HG03469 (cell line): ENCODE data around the gene OSCP1.

Source experiments
- ATAC-seq: cut with Tn5 transposase; IDR thresholded peaks from one replicate; pipeline ENCODE4 v1.9.1; 2021; ENCODE audit warnings: mild to moderate bottlenecking, moderate library complexity, moderate number of reproducible peaks; ENCODE audit not compliant: unreplicated experiment

Gene OSCP1

DNA sequence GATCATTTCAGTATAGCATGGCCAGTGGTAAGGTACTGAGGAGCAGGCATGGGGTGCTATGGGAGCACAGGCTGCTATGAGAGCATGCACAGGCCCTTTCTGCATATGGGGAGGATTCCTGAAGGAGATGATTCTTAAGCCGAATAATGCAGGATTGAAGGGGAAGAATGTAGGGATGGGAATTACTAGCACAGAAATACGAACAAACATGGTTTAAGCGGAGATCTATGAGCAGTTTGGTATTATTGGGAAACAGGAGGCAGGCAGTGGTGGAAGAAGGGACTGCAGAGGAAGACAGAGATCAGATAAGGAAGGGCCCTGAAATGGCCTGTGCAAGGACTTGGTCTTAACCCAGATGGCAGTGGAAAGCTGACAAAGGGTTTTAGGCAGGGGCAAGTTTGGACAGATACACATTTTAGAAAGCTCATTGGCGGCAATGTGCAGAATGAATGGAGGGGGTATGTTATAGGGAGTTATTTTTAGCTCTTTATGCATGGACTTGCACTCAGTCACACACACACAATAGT, 1.7 kb downstream of the OSCP1 start:
- ATAC-seq = no peak

DNA sequence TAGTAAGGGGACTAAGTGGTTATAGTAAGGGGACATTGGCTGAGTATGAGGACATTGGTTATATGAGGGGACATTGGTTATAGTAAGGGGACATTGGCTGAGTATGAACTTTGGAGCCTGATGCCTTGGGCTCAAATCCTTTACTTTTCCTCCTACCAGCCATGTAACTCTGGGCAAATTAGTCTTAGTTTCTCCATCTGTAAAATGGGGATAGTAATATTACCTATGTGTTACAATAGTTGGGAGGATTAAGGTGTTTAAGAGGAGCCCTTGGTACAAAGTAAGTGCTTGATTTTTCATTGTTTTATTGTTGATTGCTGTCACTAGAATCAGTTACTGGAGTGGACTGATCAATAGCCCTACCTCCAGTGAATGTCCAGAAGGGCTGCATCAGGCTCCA, 2.8 kb downstream of the OSCP1 start:
- no peak for ATAC-seq

DNA sequence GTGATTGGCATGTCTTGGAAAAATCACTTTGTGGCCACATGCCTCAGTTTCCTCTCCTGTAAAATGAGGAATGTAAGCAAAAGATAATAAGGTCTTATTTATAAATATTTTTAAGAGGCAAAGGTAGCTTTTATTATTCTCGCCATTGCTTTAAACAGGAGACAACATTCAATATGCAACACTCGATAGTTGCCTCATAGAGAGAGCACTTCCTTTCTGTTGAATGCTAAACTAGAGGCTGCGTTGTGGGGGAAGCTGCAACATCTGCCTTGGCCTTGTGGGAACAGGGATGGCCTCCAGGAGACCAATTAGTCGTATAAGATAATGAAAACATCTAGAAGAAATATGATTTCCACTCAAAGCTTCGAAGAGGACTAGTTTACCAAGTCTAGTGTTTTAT, 3.5 kb downstream of the OSCP1 start:
- ATAC-seq = no peak

DNA sequence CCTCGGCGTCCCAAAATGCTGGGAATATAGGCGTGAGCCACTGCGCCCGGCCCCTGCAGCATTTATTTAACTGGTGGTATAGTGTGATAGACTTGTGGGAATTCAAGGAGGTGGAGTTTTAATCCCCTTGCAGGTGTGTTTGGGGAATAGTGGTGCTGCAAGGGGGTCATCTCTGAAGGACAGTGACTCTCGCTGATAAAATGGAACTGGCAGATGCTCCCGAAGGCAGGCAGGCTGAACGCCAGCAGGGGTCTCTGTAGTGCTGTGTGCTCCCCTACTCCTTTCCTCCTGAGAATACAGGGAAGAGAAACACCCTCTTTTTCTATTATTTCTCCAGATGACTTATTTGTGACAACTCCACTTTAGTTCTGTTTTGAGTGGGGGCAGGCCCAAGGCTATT, 4.0 kb downstream of the OSCP1 start:
- no peak for ATAC-seq

DNA sequence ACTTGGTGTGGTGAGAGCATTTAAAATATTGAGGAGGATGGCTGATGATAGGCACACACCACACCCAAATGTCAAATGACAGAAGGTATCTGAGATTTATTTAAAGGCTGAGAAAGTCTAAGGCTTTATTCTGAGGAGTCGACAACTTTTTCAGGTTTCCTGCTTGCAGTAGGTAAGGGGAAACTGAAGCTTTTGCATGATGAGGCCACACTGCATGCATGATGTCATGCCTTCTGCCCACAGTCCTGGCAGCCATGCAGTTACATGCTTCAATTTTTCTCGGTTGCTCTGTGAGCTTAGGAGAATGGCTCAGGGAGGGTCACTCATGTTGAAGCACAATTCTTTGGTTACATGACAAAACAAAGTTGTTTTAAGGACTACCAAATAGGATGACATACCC, 7.0 kb downstream of the OSCP1 start:
- no peak for ATAC-seq

DNA sequence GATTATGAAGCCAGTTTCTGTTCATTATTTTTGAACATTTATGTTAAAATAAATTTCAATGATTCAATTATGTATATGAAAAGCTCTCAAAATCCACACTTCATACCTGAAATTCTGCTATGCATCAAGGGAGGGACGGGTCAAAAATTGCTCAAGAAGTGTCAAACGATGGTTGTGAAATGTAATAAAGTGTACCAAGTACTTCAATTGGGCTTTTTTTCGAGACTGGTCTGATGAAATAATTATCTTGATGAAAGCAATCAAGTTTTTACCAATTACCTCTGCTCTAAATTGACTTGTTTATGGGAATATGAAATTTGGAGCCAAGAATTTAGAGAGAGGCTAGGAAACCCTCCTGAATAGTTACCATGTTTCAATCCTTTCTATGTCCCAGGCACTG, 7.9 kb downstream of the OSCP1 start:
- ATAC-seq = no peak

DNA sequence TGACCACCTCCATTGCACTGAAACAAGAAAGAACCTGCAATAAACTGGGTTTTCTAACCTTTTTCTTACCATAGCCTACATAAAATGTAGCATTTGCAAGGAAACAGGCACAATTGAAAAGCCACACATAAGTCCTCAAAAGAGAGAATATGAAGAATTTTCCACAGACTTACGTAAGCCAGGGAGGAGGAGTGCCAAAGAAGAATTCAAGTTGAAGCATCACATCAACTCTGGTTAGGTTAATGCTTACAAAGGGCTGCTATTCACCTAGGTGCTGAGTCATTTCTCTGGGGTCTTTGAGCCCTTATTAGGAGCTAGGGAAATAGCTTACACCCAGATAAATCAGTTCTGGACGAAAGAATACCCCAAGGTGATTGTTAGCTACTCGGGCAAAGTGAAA, 9.6 kb downstream of the OSCP1 start:
- no peak for ATAC-seq

DNA sequence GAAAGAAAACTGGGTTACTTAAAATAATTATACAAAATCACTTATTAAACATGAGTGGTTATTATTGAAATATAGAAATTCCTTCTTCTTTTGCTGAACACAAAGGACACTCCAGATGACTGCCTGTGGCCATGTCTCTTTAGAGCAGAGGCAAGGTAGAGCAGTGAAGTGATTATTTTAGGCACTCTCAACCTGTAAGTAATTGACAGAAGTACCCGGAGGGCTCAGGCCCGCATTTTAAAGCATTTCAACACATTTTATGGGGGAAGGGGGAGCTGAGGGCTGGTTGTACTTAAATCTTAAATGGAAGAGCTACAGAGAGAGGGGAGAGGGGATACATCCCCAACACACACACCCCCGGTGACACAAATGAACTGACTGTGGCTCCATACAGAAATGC, 10.2 kb downstream of the OSCP1 start:
- no peak for ATAC-seq

DNA sequence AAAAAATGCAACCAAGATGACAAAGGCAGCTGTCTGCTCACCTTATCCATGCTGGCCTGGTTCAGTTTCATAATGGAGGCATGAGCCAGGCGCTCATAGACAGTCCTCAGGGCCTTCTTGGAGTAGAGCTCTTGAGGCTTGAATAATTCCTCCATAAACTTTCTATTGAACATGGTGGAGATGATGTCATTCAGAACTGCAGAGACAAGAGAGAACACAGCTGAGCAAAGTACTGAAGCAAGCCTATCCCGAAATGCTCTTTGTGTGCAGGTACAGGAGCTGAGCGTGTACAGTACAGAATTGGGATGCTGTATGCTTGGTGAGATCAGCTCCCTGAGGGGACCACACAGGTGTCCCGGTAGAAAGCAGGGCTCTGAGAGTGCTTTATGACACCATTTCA, 11.5 kb downstream of the OSCP1 start:
- no peak for ATAC-seq

DNA sequence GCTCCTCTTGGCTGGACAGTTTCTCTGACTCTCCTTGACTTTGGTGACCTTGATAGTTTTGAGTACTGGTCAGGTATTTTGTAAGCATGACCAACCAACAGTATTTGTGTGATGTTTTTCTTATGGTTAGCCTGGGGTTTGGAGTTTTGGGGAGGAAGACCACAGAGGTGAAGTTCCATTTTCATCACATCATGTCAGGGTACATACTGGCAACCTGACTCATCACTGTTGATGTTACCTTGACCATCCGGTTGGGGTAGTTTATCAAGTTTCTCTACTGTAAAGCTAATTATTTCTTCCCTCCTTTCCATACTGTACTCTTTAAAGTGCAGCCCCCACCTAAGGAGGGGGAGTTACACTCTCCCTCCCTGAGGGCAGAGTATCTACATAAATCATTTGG, 13.4 kb downstream of the OSCP1 start:
- no peak for ATAC-seq

DNA sequence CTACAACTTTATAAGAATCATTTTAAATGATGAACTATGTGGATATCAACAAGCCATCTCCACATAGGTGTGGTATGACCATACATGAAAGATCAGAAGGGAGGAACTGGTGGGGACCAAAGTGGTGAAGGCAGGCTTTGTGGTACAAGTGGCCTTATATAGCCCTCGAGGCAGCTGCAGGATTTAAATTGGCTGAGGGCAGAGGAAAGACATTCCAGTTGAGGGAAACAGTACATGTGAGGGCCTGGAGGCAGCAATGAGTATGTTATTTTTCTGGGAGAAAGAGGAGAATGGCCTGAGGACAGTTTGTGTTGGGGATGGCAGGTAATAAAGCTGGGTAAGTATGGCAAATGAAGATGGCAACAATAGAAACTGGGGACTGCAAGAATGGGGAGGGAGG, 17.1 kb downstream of the OSCP1 start:
- no peak for ATAC-seq

DNA sequence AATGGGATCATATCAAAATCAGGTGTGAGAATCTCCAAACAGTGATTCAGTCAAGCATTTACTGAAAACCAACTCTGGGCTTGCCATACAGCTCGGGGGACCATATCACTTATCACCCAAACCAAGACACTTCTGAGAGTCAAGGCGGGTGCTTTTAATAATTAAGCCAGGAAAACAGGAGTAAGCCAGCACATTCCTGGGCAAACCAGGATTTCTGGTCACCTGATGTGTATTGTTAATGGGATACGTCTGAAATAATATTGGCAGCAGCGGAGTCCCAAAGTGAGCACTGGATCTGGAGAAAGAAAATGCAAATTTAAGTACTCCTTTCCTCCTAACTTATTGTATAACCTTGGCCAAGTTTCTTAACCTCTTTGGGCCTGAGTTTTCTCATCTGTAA, 17.6 kb downstream of the OSCP1 start:
- no peak for ATAC-seq

DNA sequence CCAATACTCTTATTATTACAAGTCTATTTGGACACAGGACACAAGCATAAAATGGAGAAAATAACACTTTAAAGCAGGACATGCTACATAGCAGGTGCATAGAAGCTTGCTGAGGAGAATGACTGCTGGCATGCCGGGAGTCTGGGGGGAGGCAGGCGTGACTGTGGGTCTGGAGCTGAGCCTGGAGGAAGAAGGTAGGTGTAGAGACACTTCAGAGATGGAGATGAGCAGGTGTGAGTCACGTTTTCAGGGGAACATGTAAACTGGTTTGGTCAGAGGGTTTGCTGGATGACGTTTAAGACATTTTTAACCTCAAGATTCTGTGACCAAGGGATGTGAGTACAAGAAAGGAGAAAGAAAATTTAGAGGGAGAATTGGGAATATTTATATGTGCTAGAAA, 24.5 kb downstream of the OSCP1 start:
- ATAC-seq = no peak

DNA sequence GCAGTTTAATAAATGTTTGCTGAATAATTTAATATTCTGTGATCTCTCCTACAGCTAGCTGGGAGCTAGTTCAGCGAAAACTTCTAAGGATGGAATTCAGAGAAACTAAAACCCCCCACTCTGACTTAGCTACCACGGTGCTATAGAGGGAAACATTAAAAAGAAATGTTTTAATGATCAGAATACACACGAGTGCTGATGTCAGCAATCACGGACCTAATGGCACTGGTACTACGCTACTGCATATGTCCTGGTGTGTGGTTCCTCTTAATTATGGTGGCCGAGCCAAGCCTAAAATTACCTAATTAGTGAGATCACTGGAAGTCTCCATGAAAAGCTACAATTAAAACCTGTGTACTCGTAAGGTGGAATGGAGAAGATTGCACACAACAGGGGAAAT, 28.6 kb downstream of the OSCP1 start:
- no peak for ATAC-seq

DNA sequence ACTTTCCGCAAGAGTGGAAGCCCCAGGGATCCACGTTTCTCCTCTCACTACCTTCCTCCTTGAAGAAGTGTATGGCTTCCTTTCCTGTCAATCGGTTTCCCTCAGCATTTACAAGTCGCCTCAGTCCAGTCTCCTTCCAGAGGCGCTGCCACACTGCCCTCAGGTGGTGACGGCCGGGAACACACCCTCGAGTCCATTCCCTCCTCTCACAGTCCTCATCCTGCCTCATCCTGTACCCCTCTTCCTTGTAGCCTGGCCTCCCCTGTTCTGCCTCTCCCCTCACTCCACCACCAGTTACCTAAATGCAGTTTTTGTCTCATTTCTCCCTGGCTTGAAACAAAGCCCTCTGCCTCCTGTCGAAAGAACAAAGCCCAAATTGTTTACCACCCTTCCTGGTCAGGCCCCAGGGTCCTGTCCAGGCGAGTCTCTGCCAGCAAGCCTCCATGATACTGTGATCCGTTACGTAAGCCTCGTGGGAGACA, 29.4 kb downstream of the OSCP1 start:
- ATAC-seq = no peak

DNA sequence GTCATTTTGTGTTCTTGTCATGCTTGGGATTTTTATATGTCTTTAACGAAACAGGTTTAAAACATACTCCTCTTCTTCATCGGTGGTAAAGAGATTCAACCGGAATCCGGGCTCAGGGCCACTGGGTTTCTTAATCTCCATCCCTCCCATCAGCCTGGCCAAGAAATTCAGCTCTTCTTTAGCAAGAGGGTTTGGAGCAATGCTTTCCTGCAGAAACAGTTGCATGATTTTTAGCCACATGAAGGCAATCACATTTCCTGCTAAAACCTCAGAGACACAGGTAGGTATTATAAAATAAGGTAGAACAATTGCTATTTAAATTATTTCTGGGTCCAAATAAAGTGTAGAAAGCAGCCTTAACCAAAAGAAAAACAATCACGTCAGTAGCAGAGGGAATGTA, 29.8 kb downstream of the OSCP1 start:
- ATAC-seq = no peak

DNA sequence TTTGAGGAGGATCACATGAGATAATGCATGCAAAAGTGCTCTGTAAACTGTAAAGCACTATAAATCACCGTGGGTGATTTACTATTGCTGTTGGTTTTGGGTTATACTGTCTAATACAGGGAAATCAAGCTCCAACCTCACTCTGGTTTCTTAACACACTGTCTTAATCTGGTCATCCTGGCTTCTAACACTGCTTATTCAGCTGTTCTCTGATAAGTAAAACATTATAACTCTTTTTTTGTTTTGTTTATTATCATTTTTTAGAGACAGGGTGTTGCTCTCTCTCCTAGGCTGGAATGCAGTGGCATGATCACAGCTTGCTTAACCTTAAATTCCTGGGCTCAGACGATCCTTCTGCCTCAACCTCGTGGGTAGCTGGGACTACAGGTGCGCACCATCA, 30.7 kb downstream of the OSCP1 start:
- ATAC-seq = no peak

DNA sequence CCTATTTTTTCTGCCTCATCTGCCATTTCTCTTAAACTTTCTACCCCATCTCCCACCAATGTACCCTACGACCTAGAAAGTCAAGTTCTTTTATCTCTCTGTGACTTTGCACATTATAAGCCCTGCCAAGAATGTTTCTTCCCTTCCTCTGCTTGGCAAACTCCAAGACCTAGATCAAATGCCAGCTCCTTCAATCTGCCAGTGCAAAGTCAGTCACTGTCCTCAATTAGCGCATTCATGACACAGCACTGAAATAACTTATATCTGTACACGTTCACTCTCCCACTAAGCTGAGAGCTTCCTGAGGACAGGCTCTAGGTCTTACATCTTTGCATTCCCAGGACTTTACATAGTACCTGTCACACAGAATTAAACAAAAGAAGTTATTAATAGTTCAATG, 31.1 kb downstream of the OSCP1 start:
- ATAC-seq = no peak

DNA sequence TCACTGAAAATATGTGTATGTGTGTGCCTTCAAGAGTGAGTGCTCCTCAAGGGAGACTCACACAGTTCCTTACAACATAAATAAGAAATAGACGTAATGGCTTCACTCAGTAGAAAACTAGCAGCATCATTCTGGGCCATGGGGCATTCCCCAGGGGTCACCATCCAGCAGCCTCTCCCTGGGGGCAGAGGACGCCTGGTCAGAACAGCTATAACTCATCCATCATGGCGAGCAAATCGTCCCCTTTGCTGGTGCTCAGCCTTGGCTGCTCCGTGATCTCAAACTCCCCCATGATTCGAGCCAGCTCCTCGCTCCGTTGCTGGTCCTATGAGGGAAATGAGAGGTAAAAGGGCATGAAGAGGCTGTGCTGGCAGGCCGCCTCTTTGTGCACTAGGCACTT, 32.3 kb downstream of the OSCP1 start:
- no peak for ATAC-seq

DNA sequence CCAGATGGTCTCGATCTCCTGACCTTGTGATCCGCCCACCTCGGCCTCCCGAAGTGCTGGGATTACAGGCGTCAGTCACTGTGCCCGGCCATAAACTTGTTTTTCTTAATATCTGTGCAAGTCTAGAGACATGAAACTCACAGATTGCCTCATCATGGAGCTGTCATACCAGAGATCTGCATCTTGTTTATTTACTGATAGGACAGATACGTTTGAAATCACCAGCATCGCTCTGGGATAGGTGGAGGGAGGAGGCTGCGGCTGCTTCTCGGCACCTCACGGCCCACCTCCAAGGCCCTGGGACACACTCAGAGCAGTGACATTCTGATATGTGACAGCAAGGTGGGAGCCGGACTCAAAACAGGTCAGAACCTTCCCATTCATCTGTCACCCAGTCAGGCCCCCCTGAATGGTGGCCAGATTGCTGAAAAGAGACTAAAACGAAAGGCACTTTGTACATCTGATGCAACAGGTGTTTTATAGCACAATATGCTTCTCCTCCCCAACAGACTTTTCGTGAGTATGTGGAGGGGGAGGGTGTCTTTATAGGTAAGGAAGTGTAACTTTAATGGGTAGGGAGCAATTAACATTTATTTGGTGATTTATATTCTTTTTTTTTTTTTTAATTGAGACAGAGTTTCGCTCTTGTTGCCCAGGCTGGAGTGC, 34.5 kb downstream of the OSCP1 start:
- ATAC-seq = no peak

DNA sequence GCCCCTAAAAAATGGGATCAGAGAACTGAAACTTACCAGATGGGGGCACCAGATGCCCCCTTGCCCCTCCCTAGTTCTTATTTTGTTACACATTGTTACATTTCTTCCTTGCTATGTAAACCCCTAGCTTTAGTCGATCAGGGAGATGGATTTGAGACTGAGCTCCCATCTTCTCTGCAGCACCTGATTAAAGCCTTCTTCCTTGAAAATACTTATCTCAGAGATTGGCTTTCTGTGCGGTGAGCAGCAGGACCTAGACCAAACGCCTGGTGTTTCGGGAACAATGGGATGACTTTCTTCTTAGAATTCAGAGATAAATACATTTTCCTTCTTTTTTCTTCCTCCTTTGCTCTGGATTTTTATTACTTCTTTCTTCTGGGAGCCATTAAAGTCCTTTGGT, 35.9 kb downstream of the OSCP1 start:
- no peak for ATAC-seq

DNA sequence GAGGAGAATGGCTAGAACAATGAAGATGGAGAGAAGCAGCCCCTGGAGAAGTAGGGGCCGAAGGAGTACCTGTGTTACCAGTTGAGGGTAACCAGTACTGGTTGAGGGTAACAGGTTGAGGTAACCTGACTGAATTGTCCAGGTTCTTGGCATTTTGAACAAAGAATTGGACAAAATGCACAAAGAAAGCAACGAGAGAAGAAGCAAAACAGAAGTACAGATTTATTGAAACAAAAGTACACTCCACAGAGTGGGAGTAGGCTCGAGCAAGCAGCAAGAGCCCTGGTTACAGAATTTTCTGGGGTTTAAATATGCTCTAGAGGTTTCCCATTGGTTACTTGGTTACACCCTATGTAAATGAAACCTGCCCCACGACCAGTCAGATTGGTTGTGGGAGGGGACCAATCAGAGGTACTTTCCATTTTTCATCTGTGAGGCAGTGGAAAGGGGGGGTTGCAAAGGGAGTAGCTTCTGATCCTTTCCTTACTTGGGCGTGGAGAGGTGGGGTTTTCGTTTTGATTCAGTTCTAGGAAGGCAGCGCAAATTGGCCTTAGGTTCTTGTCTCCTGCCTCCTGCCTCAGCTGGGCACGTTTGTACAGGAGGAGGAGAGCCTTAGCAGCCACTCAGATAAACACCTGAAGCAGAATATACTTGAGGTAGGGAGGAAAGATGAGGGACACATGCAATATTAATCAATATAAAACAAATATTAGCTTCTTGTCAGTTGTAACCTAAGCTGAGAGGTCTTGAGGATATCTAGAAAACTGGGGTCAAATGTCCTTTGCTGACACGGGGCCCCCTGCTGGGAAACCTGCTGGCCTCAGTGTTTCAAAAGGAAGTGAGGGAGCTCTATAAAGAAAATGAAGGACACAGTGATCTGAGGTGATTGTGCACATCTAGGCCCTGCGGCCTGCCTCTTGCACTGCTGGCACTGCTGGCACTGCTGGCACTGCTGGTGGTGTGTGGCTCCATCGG, 38.3 kb downstream of the OSCP1 start:
- ATAC-seq = no peak
